Transverse colon (tissue), 4 donors: Measurements from ENCODE around the gene VASH2.

Experiments used
- POLR2A ChIP-seq: fragments of 450-650 bp; IDR thresholded peaks from one replicate; pipeline ENCODE4 v1.6.1; 2016; ENCODE audit warnings: antibody characterized with exemption, mild to moderate bottlenecking, moderate library complexity
- POLR2AphosphoS5 ChIP-seq, 3 donors: sonication (generic); formaldehyde crosslinking; IDR thresholded peaks; one replicate each; pipeline ENCODE4 v1.6.1; 2016; ENCODE audit warnings: antibody characterized with exemption in 3 of 3
- TF ChIP-seq, protein P1 (sequence below), 5 experiments: fragments of 200-600 bp in 3 of 5; fragments of 450-650 bp in 2 of 5; sonication (generic) in 3 of 5; IDR thresholded peaks; 1 replicate in 2 of 5; 2 replicates in 3 of 5; pipeline ENCODE4 v1.5.1; 2016 to 2017; ENCODE audit warnings: antibody characterized with exemption in 5 of 5, inconsistent platforms in 3 of 5, mild to moderate bottlenecking in 2 of 5, moderate library complexity in 1 of 5

DNA sequence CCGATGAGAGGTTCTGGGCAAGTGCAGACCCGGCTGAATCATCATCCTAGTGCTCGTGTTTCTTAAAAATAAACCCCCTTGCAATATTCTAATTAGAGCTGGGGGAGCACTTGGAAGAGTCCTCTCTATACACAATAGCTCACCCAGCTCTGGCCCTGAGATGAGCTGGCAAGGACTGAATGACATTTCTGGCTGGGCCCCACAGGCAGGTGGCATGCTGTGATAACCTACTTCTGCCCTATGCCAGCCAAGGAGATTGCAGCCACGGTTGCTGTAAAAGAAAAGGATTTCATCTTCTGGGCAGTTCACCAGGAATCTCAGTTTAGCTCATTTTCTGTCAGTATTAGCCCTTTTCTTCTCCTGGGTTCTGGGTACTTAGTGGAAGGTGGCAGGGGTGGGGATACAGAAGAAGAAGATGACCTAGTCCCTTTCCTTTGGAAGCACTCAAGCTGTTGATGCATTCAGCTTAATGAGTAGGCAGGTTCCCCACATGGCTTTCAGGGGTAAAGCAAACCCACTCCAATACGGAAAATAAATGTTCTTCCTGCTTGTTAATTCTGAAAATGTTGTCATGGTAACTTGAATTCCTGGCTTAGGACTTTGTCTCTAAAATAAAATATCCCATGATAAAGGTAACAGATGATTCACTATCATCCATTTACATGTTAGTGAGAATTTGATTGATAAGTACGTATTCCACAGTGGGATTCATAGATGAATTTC is 32.2 kb downstream of the VASH2 start:
- TF ChIP-seq, protein P1, sequence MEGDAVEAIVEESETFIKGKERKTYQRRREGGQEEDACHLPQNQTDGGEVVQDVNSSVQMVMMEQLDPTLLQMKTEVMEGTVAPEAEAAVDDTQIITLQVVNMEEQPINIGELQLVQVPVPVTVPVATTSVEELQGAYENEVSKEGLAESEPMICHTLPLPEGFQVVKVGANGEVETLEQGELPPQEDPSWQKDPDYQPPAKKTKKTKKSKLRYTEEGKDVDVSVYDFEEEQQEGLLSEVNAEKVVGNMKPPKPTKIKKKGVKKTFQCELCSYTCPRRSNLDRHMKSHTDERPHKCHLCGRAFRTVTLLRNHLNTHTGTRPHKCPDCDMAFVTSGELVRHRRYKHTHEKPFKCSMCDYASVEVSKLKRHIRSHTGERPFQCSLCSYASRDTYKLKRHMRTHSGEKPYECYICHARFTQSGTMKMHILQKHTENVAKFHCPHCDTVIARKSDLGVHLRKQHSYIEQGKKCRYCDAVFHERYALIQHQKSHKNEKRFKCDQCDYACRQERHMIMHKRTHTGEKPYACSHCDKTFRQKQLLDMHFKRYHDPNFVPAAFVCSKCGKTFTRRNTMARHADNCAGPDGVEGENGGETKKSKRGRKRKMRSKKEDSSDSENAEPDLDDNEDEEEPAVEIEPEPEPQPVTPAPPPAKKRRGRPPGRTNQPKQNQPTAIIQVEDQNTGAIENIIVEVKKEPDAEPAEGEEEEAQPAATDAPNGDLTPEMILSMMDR (IDR thresholded peaks at IDR 0.05) = no peak
- TF ChIP-seq POLR2A = no peak
- TF ChIP-seq POLR2AphosphoS5 (IDR thresholded peaks at IDR 0.05) = no peak
